Suprapubic skin (tissue), 4 donors: Measurements from ENCODE around the gene PIGK. TPM values are rescaled to one million over a fixed set of nuclear protein-coding genes. Genes with fewer than 3 reads are reported as not detected.

Source experiments
- DNase-seq, 2 donors: peaks; one replicate each; pipeline ENCODE4 v3.0.0-alpha.2; 2019; ENCODE audit warnings: low spot score in 2 of 2
- H3K27ac ChIP-seq: fragments of 200-600 bp; sonication (generic); one replicate; pipeline ENCODE4 v1.5.1; 2019
- H3K27me3 ChIP-seq: fragments of 200-600 bp; sonication (generic); one replicate; pipeline ENCODE4 v1.5.1; 2019
- H3K36me3 ChIP-seq: fragments of 200-600 bp; sonication (generic); one replicate; pipeline ENCODE4 v1.5.1; 2019
- H3K4me1 ChIP-seq: fragments of 200-600 bp; sonication (generic); one replicate; pipeline ENCODE4 v1.5.1; 2019
- H3K4me3 ChIP-seq: fragments of 200-600 bp; sonication (generic); one replicate; pipeline ENCODE4 v1.5.1; 2019; ENCODE audit warnings: mild to moderate bottlenecking
- H3K9me3 ChIP-seq: fragments of 200-600 bp; sonication (generic); one replicate; pipeline ENCODE4 v1.5.1; 2019
- EP300 ChIP-seq: sonication (generic); formaldehyde crosslinking; IDR thresholded peaks from one replicate; pipeline ENCODE4 v1.6.1; 2017; ENCODE audit warnings: antibody characterized with exemption
- POLR2A ChIP-seq, 2 donors: fragments of 450-650 bp; IDR thresholded peaks; one replicate each; pipeline ENCODE4 v1.6.1; 2017; ENCODE audit warnings: antibody characterized with exemption in 2 of 2, mild to moderate bottlenecking in 2 of 2, moderate library complexity in 2 of 2
- POLR2AphosphoS5 ChIP-seq, 3 donors: sonication (generic); formaldehyde crosslinking; IDR thresholded peaks; one replicate each; pipeline ENCODE4 v1.6.1; 2017; ENCODE audit warnings: antibody characterized with exemption in 3 of 3
- WGBS: methylation state at CpG from one replicate; pipeline ENCODE4 v1.1.5; 2018; 5-methylcytosine and 5-hydroxymethylcytosine counted together
- total RNA-seq, 4 donors: library from RNA; depleted of rRNA; stranded (reverse); fragments of >200 nt; gene quantifications; one replicate each; pipeline ENCODE4 v1.1.0, GENCODE V29; 2016
- TF ChIP-seq, protein P1 (sequence below), 2 donors: fragments of 200-600 bp in 1 of 2; fragments of 450-650 bp in 1 of 2; sonication (generic) in 1 of 2; IDR thresholded peaks; one replicate each; pipeline ENCODE4 v1.5.1; 2016 to 2019; ENCODE audit warnings: antibody characterized with exemption in 2 of 2, mild to moderate bottlenecking in 1 of 2, moderate library complexity in 1 of 2

The PIGK gene
- total RNA-seq, 4 donors from 2014 or later, result 8.9 to 16.0 (median 11.8) TPM

- 71% methylated on average over 7 of the region's 7 CpGs for WGBS
- no peaks in the 10 kb centered on the region for H3K4me1 ChIP-seq
- no peak for TF ChIP-seq POLR2A (IDR thresholded peaks at IDR 0.05)
- TF ChIP-seq EP300, result no peak
- TF ChIP-seq, protein P1, sequence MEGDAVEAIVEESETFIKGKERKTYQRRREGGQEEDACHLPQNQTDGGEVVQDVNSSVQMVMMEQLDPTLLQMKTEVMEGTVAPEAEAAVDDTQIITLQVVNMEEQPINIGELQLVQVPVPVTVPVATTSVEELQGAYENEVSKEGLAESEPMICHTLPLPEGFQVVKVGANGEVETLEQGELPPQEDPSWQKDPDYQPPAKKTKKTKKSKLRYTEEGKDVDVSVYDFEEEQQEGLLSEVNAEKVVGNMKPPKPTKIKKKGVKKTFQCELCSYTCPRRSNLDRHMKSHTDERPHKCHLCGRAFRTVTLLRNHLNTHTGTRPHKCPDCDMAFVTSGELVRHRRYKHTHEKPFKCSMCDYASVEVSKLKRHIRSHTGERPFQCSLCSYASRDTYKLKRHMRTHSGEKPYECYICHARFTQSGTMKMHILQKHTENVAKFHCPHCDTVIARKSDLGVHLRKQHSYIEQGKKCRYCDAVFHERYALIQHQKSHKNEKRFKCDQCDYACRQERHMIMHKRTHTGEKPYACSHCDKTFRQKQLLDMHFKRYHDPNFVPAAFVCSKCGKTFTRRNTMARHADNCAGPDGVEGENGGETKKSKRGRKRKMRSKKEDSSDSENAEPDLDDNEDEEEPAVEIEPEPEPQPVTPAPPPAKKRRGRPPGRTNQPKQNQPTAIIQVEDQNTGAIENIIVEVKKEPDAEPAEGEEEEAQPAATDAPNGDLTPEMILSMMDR (IDR thresholded peaks at IDR 0.05), result no peak
- TF ChIP-seq POLR2AphosphoS5 (IDR thresholded peaks at IDR 0.05), result no peak
- H3K9me3 ChIP-seq, result no peaks in the 10 kb centered on the region
- no peak for DNase-seq
- H3K36me3 ChIP-seq, result no peaks in the 10 kb centered on the region
- no peak overlapping the region for H3K4me3 ChIP-seq
- H3K27ac ChIP-seq, result no peak overlapping the region
- no peaks in the 10 kb centered on the region for H3K27me3 ChIP-seq
Observed at GRCh38 chr1:77065693-77066342, 153.4 kb downstream of the PIGK start.

- Histone ChIP-seq H3K27me3 (no peaks in the 10 kb centered on the region), H3K4me1 (no peaks in the 10 kb centered on the region), H3K9me3 (no peaks in the 10 kb centered on the region), H3K36me3 (no peaks in the 10 kb centered on the region), H3K27ac (no peak overlapping the region), H3K4me3 (no peak overlapping the region)
- 87% methylated on average over 2 of the region's 2 CpGs for WGBS
- TF ChIP-seq POLR2AphosphoS5 (IDR thresholded peaks at IDR 0.05) (no peak), EP300 (no peak), POLR2A (IDR thresholded peaks at IDR 0.05) (no peak)
- TF ChIP-seq, protein P1 (IDR thresholded peaks at IDR 0.05), result no peak
- no peak for DNase-seq
Observed at GRCh38 chr1:77064246-77064645, 155.0 kb downstream of the PIGK start.

DNA sequence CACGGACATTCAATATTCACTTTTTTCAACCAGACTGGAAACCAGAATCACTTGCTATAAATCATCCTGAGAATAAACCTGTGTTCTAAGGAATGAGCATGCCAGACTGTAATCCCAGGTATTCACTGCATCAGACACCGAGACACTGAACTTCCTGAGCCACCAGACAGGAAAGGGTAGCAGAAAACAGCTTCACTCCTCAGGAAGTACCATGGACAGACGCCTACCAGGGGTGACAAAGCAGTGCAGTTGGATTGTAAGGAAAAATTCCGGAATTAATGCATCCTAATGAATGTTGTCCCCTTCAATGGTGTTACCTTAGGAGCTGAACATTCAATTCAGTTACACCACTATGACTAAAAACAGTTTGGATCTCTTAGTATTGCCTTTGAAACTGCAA lies 156.1 kb downstream of the PIGK start:
- Histone ChIP-seq H3K27me3 (no peaks in the 10 kb centered on the region), H3K27ac (no peak overlapping the region), H3K9me3 (no peaks in the 10 kb centered on the region), H3K36me3 (no peaks in the 10 kb centered on the region), H3K4me1 (no peaks in the 10 kb centered on the region), H3K4me3 (no peak overlapping the region)
- 54% methylated on average over 4 of the region's 4 CpGs for WGBS
- TF ChIP-seq POLR2AphosphoS5 (IDR thresholded peaks at IDR 0.05) (no peak), EP300 (no peak), POLR2A (IDR thresholded peaks at IDR 0.05) (no peak)
- TF ChIP-seq, protein P1 (IDR thresholded peaks at IDR 0.05), result no peak
- DNase-seq, result no peak

- no peaks in the 10 kb centered on the region for H3K4me1 ChIP-seq
Observed at GRCh38 chr1:77061162-77061561, 158.1 kb downstream of the PIGK start.

DNA sequence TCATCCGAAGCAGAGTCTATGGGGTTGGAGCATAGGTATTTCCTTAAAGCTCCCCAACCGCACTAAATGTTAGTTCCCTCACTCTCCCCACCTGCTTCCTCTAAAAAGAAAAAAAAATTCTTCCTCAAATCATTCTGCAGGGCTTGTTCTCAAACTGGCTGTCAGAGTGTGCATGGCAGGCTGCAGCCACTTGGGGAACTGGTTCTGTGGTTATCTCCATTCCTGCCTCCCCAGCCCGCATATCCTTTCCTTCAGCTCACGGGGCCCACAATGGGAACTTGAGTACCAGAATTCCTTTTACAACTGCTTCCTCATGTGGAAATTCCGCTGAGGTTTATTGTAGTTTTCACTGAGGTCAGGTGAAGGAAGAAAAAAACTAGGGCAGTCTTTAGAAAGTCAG lies 159.2 kb downstream of the PIGK start:
- WGBS, result 35% methylated on average over 5 of the region's 5 CpGs
- no peak for TF ChIP-seq EP300
- no peak for TF ChIP-seq POLR2AphosphoS5 (IDR thresholded peaks at IDR 0.05)
- no peak for TF ChIP-seq POLR2A (IDR thresholded peaks at IDR 0.05)
- TF ChIP-seq, protein P1 (IDR thresholded peaks at IDR 0.05), result no peak
- Histone ChIP-seq H3K36me3 (no peaks in the 10 kb centered on the region), H3K27me3 (no peaks in the 10 kb centered on the region), H3K9me3 (no peaks in the 10 kb centered on the region), H3K4me1 (no peaks in the 10 kb centered on the region), H3K27ac (no peak overlapping the region), H3K4me3 (no peak overlapping the region)
- DNase-seq, result no peak

More at GRCh38 chr1:77061162-77061561, 158.1 kb downstream of the PIGK start:
- Histone ChIP-seq H3K27ac (no peak overlapping the region), H3K4me3 (no peak overlapping the region), H3K36me3 (no peaks in the 10 kb centered on the region), H3K9me3 (no peaks in the 10 kb centered on the region), H3K27me3 (no peaks in the 10 kb centered on the region)
- TF ChIP-seq POLR2A (IDR thresholded peaks at IDR 0.05) (no peak), POLR2AphosphoS5 (IDR thresholded peaks at IDR 0.05) (no peak), EP300 (no peak)
- TF ChIP-seq, protein P1 (IDR thresholded peaks at IDR 0.05), result no peak
- DNase-seq, result no peak
- WGBS, result 72% methylated on average over 3 of the region's 3 CpGs
